Stimulated activated CD4-positive, alpha-beta T cell treated with anti-CD3 and anti-CD28 coated beads, Interleukin-2, amount 100 ng/mL, for 24 hours (primary cell): Measurements from ENCODE around the gene ACP1.

Experiments
- DNase-seq, 2 donors: peaks; one replicate each; pipeline ENCODE4 v3.0.0-alpha.2; 2020

Gene ACP1

DNA sequence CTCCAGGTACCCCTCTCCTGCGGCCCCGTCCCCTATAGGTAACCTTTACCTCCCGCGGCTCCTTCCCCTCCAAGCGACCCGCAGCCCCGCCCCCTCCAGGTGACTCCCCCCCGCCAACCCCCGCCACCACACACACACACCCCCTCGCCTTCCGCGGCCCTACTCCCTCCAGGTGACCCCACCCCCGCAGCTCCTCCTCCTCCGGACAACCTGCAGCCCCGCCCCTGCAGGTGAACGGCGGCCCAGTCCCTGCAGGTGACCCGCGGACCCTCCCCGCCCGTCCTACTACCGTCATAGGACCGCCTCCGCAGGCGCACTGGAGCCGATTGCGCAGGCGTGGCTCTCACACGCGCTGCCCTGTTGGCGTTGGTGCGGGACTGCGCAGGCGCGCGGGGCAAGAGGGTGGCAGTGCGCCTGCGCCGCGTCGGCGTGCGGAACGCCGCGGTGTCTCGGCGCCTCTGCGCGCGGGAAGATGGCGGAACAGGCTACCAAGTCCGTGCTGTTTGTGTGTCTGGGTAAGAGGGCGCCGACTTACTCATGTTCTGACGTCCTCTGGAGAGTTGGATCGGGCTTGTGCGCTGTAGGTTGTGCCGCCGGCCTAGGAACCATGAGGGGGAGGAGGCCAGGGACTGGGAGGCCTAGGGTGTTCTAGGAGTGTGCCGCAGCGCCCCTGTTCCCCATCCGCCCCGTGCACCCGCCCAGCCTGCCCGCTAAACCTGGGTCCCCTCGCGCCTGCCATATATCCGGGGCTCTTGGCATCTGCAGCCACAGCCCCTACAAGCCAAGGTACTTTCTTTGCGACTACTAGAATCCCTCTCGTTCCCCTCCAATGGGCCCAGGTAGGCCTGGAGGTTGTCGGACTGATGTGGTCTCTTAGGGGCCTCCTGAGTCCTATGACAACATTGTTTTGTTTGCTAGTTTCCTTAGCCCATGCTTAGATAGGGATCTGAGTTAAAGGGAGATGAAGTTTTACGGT is at the start of gene ACP1:
Gene ACP1 (plus strand): TSS at position 455 of the 976 bp plus-strand sequence. CDS start 18 bp downstream, at position 473.
- peak; percentile 94 to 95 for DNase-seq

DNA sequence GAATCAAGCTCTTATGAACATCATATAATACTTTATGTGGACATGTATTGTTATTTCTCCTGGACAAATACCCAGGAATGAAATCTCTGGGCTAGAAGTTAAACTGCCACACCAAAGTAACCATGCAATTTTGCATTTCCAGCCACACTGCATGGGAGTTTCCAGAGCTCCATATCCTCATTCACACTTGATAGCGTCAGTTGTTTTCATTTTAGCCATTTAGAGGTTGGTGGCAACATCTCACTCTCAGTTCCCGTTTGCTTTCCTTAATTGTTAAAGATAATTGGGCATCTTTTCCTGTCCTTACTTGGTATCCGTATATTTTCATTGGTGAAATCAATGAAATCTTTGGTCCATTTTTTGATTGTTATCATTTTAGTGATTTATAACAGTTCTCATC is 48.7 kb upstream of the ACP1 start:
- no peak for DNase-seq

GRCh38 chr2:223451-223850 is 41.3 kb upstream of the ACP1 start:
- DNase-seq: no peak

DNA sequence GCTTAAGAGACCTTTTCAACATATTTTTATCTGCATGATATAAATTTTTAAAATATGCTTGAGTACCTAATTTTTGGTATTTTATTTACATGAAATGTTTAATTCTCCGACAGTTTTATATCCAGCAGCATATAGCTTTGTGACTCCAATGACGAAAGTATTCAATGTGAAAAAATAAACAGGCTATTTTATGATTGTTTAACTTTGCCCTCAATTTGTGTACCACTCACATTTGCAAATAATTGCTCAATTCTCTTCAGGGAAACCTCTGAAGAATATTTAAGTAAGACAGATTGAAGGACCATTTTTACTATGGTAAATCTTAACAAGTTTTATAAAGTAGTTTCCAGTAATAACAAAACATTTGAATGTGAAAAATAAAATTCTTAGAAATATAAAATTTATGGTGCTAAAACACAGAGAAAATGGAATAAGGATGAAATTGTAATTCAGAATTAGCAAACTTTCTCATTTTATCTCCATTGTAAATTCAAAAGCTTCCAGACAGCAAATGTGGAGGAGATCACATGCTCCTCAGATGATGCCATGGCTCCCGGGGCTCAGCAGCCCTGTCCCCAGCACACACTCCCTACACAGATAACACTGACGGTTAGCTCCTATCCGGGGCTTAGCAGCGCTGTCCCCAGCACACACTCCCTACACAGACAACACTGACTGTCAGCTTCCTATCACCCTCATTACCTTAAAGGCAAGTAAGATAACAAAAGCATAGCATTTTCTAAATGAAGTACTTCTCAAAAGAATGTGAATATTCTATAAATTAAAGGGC is 40.6 kb upstream of the ACP1 start:
- no peak for DNase-seq

- no peak for DNase-seq
Observed at GRCh38 chr2:228115-228514, 36.6 kb upstream of the ACP1 start.

- no peak for DNase-seq
Observed at GRCh38 chr2:228518-229278, 36.0 kb upstream of the ACP1 start.

- DNase-seq: no peak
Observed at GRCh38 chr2:231521-232185, 33.1 kb upstream of the ACP1 start.

GRCh38 chr2:233030-233429 is 31.7 kb upstream of the ACP1 start:
- DNase-seq: no peak

DNA sequence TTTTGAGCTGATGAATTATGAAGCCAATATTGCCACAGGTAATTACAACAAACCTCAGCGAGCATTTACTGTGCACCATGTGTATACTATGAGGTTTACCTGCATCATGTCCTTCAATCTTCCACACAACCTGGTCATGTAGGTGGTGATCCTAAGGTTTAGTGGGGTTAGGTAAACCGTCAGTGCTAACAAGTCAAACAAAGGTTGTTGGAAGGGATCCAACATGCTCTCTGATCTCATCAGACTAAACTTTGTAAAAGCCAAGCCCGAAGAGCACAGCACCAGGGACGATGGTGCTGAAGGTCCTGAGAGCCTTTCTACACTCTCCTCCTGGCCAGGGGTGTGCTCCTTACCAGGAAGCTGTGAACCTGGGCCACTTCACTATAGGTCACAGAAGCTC is 30.3 kb upstream of the ACP1 start:
- DNase-seq: no peak

GRCh38 chr2:236993-237539 is 27.7 kb upstream of the ACP1 start:
- DNase-seq: no peak

DNA sequence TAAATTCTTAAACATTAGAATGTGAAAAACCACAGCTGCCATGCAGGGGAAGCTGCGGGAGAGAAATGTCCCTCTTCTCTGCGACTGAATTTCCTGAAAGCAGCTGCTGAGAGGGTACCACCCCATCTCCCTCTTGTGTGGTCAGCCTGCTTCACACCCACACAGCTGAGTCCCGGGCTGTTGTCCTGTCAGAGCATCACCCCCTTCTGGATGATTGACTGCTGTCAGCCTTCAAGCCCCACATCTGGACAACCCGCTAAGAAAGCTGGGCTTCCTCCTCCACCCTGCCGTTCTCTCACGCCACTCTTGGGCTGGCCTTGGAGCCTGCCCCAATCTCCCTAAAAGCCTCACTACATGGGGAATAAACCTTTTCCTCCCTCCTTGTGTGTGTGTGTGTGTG is 26.9 kb upstream of the ACP1 start:
- no peak for DNase-seq

GRCh38 chr2:238431-238830 is 26.3 kb upstream of the ACP1 start:
- no peak for DNase-seq

DNA sequence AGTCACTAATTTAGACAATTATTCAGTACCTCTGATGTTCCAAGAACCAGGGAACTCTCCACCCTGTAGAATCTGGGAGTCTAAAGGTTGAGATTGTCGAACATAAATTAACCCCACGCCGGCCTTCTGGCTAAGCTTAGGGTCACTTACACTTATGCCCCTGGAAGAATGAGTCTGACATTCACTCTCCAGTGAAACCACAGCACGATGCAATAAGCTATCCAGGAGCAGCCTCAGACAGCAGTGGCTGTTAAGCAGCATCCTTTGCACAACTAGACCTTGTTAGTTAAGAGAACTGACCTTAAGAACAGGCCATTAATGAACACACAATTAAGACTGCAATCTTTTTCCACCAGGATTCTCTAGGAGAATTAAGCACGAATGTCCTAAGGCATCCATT is 25.9 kb upstream of the ACP1 start:
- DNase-seq: no peak

DNA sequence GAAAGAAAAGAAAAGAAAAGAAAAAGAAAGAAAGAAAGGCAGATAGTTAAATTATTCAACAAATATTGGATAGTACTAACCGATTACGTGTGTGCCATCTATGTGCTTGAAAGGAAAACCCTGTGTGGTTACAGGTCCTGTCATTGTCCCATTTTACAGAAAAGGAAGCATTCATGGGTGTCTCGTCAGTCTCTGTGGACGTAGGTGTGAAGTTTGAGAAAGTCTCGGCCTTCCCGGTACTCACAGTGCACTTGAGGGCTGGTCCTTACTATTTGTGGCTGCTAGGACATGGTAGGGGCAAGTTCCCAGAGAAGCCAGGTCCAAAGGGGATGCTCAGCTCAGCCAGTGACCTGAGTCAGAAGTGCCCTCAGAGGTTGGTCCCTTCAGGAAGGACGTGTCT is 20.2 kb upstream of the ACP1 start:
- no peak for DNase-seq

- DNase-seq: no peak
Observed at GRCh38 chr2:246489-247144, 18.1 kb upstream of the ACP1 start.

DNA sequence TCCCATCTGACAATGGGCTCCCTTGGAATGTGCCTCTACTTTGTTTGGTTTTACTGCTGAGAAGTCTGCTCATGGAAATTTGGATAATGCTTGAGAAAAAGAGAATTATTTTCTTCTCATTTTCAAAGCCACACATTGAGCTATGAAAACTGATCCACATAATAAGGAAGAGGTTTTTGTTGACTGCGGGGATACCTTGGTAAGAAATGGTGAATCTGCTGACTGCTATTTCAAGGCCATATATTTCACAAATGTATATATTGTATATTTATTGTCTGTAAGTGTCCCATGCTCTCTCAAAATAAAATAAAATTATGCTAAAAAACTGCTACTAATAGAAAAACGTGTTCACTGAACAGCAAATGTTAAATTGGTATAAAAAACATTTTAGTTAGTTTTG is 16.0 kb upstream of the ACP1 start:
- DNase-seq: no peak

DNA sequence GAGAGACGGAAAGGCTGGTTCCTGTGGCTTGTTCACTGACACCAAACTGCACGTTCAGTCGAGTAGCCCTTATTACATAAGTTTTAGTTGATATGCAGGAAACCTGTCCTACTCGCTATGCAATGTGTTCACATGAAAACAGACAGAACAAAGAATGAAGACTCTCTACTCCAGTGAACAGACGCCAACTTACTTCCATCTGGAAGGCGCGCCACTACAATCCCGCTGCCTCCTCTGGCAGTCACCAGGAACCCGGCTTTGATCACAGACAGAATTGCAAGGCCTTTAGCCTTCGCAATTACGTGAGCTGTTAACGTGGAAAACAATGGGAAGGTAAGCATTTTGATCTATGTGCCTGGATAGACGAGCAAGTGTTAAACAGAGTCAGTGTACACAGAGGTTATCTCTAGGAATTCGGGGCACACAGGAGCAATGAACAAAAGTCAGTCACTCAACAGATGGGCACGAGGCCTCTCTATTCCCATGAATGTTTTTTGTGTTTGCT is 15.2 kb upstream of the ACP1 start:
- no peak for DNase-seq

DNA sequence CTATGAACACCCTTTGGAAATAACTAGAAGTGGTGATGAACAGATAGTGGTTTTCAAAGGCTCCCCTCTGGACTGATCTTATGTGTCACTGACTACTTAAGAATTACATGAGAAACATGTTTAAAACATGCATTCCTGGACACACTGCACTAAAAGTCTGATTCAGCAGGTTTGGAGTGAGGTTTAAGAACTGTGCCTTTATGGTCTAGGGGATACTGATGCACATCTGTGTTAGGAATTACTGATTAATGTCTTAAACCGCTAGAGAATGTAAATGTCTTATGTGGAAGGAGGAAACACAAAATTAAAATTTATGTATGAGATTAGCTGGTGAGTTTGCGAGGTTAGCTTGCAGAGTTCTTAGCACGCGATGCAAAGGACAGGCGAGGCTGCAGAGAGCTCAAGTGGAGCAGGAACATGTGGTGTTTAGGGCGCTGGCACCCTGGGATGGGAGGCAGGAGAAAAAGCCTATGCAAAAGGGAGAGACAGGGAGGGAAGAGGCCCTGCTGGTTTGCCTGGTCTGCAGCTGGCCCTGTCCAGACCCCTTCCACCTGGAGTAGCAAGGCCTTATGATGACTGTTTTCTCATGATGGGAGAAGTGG is 12.6 kb upstream of the ACP1 start:
- DNase-seq: no peak

GRCh38 chr2:253202-253638 is 11.5 kb upstream of the ACP1 start:
- DNase-seq: no peak

- DNase-seq: no peak
Observed at GRCh38 chr2:254241-254640, 10.5 kb upstream of the ACP1 start.

DNA sequence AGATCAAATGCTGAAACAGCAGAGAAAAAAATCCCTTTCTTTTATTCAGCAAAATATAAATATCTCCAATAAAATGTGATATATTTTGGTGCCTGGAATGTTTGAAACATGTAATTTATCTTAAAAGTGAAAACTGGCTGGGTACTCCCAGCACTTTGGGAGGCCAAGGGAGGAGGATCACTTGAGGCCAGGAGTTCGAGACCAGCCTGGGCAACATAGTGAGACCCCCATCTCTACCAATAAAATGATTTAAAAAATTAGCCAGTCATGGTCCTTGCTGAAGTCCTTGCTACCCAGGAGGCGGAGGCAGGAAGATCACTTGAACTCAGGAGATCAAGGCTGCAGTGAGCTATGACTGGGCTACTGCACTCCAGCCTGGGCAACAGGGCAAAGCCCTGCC is 9.6 kb upstream of the ACP1 start:
- DNase-seq: no peak
